22Rv1 (cell line): ENCODE results near the gene LHFPL6.

Source experiments
- ZFX ChIP-seq: fragments of 450-650 bp; IDR thresholded peaks from 2 replicates; pipeline ENCODE4 v1.6.1; 2017; ENCODE audit warnings: antibody characterized with exemption, borderline replicate concordance
- TF ChIP-seq, protein P1 (sequence below): fragments of 450-650 bp; IDR thresholded peaks from 2 replicates; pipeline ENCODE4 v1.5.1; 2017; ENCODE audit warnings: mild to moderate bottlenecking

DNA sequence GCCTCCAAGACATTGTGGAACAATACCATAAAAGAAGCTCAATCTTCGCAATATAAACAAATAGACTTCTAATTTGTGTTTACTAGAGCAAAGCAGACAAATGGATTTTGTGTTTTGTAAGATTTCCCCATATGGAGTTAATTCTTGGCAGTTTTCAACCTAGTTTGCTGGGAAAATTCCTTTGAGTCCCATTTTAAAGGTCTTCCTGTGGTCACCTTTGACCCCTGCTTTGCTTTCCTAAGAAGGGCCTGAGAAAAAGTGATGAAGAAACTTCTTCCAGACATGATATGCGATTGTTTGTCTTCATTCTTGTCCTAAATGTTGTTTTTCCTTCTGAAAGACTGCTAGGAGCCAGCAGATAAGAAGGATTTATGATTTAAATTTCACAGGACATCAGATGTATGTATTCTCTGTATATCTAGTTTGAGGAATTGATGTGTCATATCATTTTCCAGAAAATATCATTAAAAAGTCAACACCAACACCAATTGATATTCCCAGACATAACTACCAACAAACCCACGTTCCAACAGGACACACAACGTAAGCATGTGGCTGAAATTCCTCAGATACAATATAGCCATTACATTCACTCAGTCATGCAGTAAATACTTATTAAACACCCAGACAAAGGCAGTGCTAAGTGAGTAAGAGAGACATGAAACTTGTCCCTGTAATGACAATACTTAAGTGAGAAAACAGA, 276.4 kb downstream of the LHFPL6 start:
- TF ChIP-seq, protein P1, sequence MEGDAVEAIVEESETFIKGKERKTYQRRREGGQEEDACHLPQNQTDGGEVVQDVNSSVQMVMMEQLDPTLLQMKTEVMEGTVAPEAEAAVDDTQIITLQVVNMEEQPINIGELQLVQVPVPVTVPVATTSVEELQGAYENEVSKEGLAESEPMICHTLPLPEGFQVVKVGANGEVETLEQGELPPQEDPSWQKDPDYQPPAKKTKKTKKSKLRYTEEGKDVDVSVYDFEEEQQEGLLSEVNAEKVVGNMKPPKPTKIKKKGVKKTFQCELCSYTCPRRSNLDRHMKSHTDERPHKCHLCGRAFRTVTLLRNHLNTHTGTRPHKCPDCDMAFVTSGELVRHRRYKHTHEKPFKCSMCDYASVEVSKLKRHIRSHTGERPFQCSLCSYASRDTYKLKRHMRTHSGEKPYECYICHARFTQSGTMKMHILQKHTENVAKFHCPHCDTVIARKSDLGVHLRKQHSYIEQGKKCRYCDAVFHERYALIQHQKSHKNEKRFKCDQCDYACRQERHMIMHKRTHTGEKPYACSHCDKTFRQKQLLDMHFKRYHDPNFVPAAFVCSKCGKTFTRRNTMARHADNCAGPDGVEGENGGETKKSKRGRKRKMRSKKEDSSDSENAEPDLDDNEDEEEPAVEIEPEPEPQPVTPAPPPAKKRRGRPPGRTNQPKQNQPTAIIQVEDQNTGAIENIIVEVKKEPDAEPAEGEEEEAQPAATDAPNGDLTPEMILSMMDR, result no peak
- no peak for TF ChIP-seq ZFX
